ENCODE measurements around the gene TMEM9. TPM values are rescaled to one million over a fixed set of nuclear protein-coding genes. Genes with fewer than 3 reads are reported as not detected.
A peak's percentile ranks its signal among the peaks of the same experiment; 100 is the strongest.

TMEM9 gene
- total RNA-seq, 1 experiment from 2014 or later = 50.2 TPM

GRCh38 chr1:201113451-201114244, 40.6 kb downstream of the TMEM9 start:
- ATAC-seq (peak; percentile 10), DNase-seq (ENCODE audit: low read depth, low spot score) (no peak)
- Histone ChIP-seq H3K4me3 (ENCODE audit: low read depth in 2 of 2, low read length in 2 of 2) (peak overlapping the region; percentile 62 to 78), H3K9me3 (ENCODE audit: control insufficient read depth, insufficient read depth, low read depth, low read length) (no peaks in the 10 kb centered on the region), H3K4me1 (ENCODE audit: control insufficient read depth, insufficient read depth, low read length) (peaks cover 3% of the 10 kb centered on the region; the same call in 1 of the 2 replicates), H3K27me3 (ENCODE audit: control insufficient read depth, insufficient read depth, low read length) (no peaks in the 10 kb centered on the region), H3K27ac (ENCODE audit: low read length) (peak overlapping the region; percentile 63; the same call in 1 of the 2 replicates), H3K36me3 (ENCODE audit: control insufficient read depth, insufficient read depth, low read length) (no peaks in the 10 kb centered on the region)
- TF ChIP-seq CTCF (IDR thresholded peaks at IDR 0.05) (no peak), SIN3A (IDR thresholded peaks at IDR 0.05; ENCODE audit: borderline replicate concordance, insufficient read depth, low read depth, low read length) (no peak), POLR2AphosphoS5 (IDR thresholded peaks at IDR 0.05; ENCODE audit: low read depth, low read length) (no peak), TCF7L2 (IDR thresholded peaks at IDR 0.05; ENCODE audit: low read depth, low read length) (no peak)
- TF ChIP-seq, protein P1, sequence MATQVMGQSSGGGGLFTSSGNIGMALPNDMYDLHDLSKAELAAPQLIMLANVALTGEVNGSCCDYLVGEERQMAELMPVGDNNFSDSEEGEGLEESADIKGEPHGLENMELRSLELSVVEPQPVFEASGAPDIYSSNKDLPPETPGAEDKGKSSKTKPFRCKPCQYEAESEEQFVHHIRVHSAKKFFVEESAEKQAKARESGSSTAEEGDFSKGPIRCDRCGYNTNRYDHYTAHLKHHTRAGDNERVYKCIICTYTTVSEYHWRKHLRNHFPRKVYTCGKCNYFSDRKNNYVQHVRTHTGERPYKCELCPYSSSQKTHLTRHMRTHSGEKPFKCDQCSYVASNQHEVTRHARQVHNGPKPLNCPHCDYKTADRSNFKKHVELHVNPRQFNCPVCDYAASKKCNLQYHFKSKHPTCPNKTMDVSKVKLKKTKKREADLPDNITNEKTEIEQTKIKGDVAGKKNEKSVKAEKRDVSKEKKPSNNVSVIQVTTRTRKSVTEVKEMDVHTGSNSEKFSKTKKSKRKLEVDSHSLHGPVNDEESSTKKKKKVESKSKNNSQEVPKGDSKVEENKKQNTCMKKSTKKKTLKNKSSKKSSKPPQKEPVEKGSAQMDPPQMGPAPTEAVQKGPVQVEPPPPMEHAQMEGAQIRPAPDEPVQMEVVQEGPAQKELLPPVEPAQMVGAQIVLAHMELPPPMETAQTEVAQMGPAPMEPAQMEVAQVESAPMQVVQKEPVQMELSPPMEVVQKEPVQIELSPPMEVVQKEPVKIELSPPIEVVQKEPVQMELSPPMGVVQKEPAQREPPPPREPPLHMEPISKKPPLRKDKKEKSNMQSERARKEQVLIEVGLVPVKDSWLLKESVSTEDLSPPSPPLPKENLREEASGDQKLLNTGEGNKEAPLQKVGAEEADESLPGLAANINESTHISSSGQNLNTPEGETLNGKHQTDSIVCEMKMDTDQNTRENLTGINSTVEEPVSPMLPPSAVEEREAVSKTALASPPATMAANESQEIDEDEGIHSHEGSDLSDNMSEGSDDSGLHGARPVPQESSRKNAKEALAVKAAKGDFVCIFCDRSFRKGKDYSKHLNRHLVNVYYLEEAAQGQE (IDR thresholded peaks at IDR 0.05; ENCODE audit: insufficient read depth in 1 of 2, low read depth in 2 of 2, low read length in 1 of 2) = no peak
- no TSS peak for BruUV-seq (replicated peaks)
- ChIA-PET POLR2A (interaction anchor here (0.6 kb wide), 1 partner anchor 462 kb away, joined by 3 read pairs; no protein-coding TSS in a partner anchor), CTCF (interaction anchor here (0.7 to 2.2 kb wide), 8 partner anchors 13 to 142 kb away, joined by 3 to 25 read pairs (median 6); partner anchors contain the start of gene ASCL5)
- intact Hi-C loops (cut with micrococcal nuclease; ENCODE audit: unreplicated experiment) = loop anchor here (1.0 to 5.0 kb wide), 2 partner anchors 27 to 136 kb away; no protein-coding TSS in a partner anchor
- in situ Hi-C loops (cut with HindIII; ENCODE audit: low pct_unique_long_range_greater_than_20kb, low sequenced_read_pairs) = no loop called here

DNA sequence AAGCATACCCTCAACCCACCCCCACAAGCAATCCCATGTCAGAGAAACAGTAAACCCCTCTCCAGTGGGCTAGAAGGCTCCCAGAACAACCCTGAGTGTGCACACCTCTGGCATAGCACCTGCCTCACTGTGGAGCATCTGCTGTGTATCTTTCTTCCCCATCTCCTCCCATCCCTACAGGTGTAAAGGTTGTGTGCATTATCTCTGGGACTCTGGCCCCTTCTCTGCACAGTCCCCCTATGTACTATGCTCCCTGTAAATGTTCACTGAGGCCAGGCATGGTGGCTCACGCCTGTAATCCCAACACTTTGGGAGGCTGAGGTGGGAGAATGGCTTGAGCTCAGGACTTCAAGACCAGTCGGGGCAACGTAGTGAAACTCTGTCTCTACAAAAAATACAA, 41.3 kb downstream of the TMEM9 start:
- intact Hi-C loops (cut with micrococcal nuclease; ENCODE audit: unreplicated experiment) = loop anchor here (5.0 kb wide), 1 partner anchor 136 kb away; no protein-coding TSS in a partner anchor
- no peak overlapping the region for H3K4me3 ChIP-seq (ENCODE audit: low read depth in 2 of 2, low read length in 2 of 2)
- DNase-seq (ENCODE audit: low read depth, low spot score) (no peak), ATAC-seq (no peak)
- POLR2A ChIA-PET = no interaction called here
- CTCF ChIA-PET = interaction anchor here (0.6 to 2.2 kb wide), 5 partner anchors 14 to 141 kb away, joined by 5 to 25 read pairs (median 11); partner anchors contain the start of gene ASCL5
- H3K4me1 ChIP-seq (ENCODE audit: control insufficient read depth, insufficient read depth, low read length) = peaks cover 3% of the 10 kb centered on the region; the same call in 1 of the 2 replicates
- H3K27ac ChIP-seq (ENCODE audit: low read length) = no peak overlapping the region
- H3K9me3 ChIP-seq (ENCODE audit: control insufficient read depth, insufficient read depth, low read depth, low read length) = no peaks in the 10 kb centered on the region
- TF ChIP-seq POLR2AphosphoS5 (IDR thresholded peaks at IDR 0.05; ENCODE audit: low read depth, low read length) = no peak
- TF ChIP-seq TCF7L2 (IDR thresholded peaks at IDR 0.05; ENCODE audit: low read depth, low read length) = no peak
- TF ChIP-seq CTCF (IDR thresholded peaks at IDR 0.05) = no peak
- no peak for TF ChIP-seq SIN3A (IDR thresholded peaks at IDR 0.05; ENCODE audit: borderline replicate concordance, insufficient read depth, low read depth, low read length)
- TF ChIP-seq, protein P1 (IDR thresholded peaks at IDR 0.05; ENCODE audit: insufficient read depth in 1 of 2, low read depth in 2 of 2, low read length in 1 of 2) = no peak
- in situ Hi-C loops (cut with HindIII; ENCODE audit: low pct_unique_long_range_greater_than_20kb, low sequenced_read_pairs) = no loop called here
- BruUV-seq (replicated peaks) = no TSS peak
- no peaks in the 10 kb centered on the region for H3K27me3 ChIP-seq (ENCODE audit: control insufficient read depth, insufficient read depth, low read length)
- H3K36me3 ChIP-seq (ENCODE audit: control insufficient read depth, insufficient read depth, low read length) = no peaks in the 10 kb centered on the region
